Fibroblast of mammary gland (primary cell): ENCODE data around the gene MBP.
A peak's percentile ranks its signal among the peaks of the same experiment; 100 is the strongest.

Source experiments
- DNase-seq: peaks from one replicate; pipeline ENCODE4 v3.0.0-alpha.2; 2010; ENCODE audit warnings: low read depth
- H3K4me3 ChIP-seq: 2 replicates; pipeline ENCODE4 v1.5.1; 2011; ENCODE audit warnings: low read depth, mild to moderate bottlenecking, low read length, moderate library complexity; ENCODE audit not compliant: control insufficient read depth
- CTCF ChIP-seq: conservative IDR thresholded peaks from 2 replicates; pipeline ENCODE4 v1.5.1; 2011; ENCODE audit warnings: low read depth, low read length, inconsistent platforms; ENCODE audit not compliant: control insufficient read depth, insufficient read depth

The MBP gene

GRCh38 chr18:77015771-77016710 is 116.5 kb downstream of the MBP start:
- H3K4me3 ChIP-seq = no peak overlapping the region
- DNase-seq = no peak
- no peak for TF ChIP-seq CTCF

- peak; percentile 6 for DNase-seq
- no peak for TF ChIP-seq CTCF
- no peak overlapping the region for H3K4me3 ChIP-seq
These were observed 117.4 kb downstream of the MBP start for GRCh38 chr18:77015169-77015568.

- DNase-seq = no peak
- TF ChIP-seq CTCF = no peak
- no peak overlapping the region for H3K4me3 ChIP-seq
These were observed 118.0 kb downstream of the MBP start for GRCh38 chr18:77014538-77014937.

GRCh38 chr18:77013811-77014521 is 118.6 kb downstream of the MBP start:
- DNase-seq = peak; percentile 4
- H3K4me3 ChIP-seq = no peak overlapping the region
- TF ChIP-seq CTCF = no peak

- no peak for DNase-seq
- TF ChIP-seq CTCF = no peak
- no peak overlapping the region for H3K4me3 ChIP-seq
These were observed 119.6 kb downstream of the MBP start for GRCh38 chr18:77012806-77013541.

GRCh38 chr18:77012120-77012519 is 120.5 kb downstream of the MBP start:
- no peak overlapping the region for H3K4me3 ChIP-seq
- TF ChIP-seq CTCF = no peak
- DNase-seq = no peak
